ENCODE results near the gene NEBL.

NEBL gene

GRCh38 chr10:20846263-20846662, 50.8 kb downstream of the NEBL start (continued):
- TF ChIP-seq ZNF121 (tag by site-specific recombination; IDR thresholded peaks at IDR 0.05) = no peak
- no peak for TF ChIP-seq ZXDB (tag by site-specific recombination; IDR thresholded peaks at IDR 0.05)
- no peak for TF ChIP-seq ZNF660 (tag by site-specific recombination; IDR thresholded peaks at IDR 0.05)
- TF ChIP-seq ZFP41 (tag by site-specific recombination; IDR thresholded peaks at IDR 0.05; ENCODE audit: borderline replicate concordance) = no peak
- TF ChIP-seq ZNF23 (tag by site-specific recombination; IDR thresholded peaks at IDR 0.05; ENCODE audit: borderline replicate concordance) = no peak
- TF ChIP-seq ZNF701 (tag by site-specific recombination; IDR thresholded peaks at IDR 0.05) = no peak
- no peak for TF ChIP-seq ZBTB49 (tag by site-specific recombination; IDR thresholded peaks at IDR 0.05; ENCODE audit: low read depth)

- H3K9me3 ChIP-seq (ENCODE audit: control insufficient read depth, insufficient read depth, low read depth, low read length) = no peaks in the 10 kb centered on the region
- ChIA-PET POLR2A (no interaction called here), CTCF (no interaction called here)
- no peak overlapping the region for H3K4me3 ChIP-seq (ENCODE audit: low read depth, low read length)
- H3K36me3 ChIP-seq (ENCODE audit: control insufficient read depth in 2 of 2, insufficient read depth in 1 of 2, low read length in 2 of 2) = peaks cover 0 to 3% of the 10 kb centered on the region in 2 experiments; a peak in 1 of 3 replicates
- H3K27ac ChIP-seq (ENCODE audit: extremely low read depth, low read depth, low read length) = no peak overlapping the region
- peak; percentile 81 for TF ChIP-seq ZNF513 (tag by site-specific recombination; IDR thresholded peaks at IDR 0.05)
- TF ChIP-seq ZNF768 (tag by site-specific recombination; IDR thresholded peaks at IDR 0.05) = no peak
- no peaks in the 10 kb centered on the region for H3K4me1 ChIP-seq (ENCODE audit: control insufficient read depth, insufficient read depth, low read length)
These were observed 55.7 kb downstream of the NEBL start for GRCh38 chr10:20841419-20841818.

- ChIA-PET POLR2A (no interaction called here), CTCF (no interaction called here)
- TF ChIP-seq ZNF513 (tag by site-specific recombination; IDR thresholded peaks at IDR 0.05) = peak; percentile 60
- no peak for TF ChIP-seq GLI2 (tag by site-specific recombination; IDR thresholded peaks at IDR 0.05; ENCODE audit: borderline replicate concordance, low read depth)
- no peak overlapping the region for H3K4me3 ChIP-seq (ENCODE audit: low read depth, low read length)
- H3K4me1 ChIP-seq (ENCODE audit: control insufficient read depth, insufficient read depth, low read length) = no peaks in the 10 kb centered on the region
- no peaks in the 10 kb centered on the region for H3K9me3 ChIP-seq (ENCODE audit: control insufficient read depth, insufficient read depth, low read depth, low read length)
- no peak overlapping the region for H3K27ac ChIP-seq (ENCODE audit: extremely low read depth, low read depth, low read length)
- peaks cover 0 to 3% of the 10 kb centered on the region in 2 experiments; a peak in 1 of 3 replicates for H3K36me3 ChIP-seq (ENCODE audit: control insufficient read depth in 2 of 2, insufficient read depth in 1 of 2, low read length in 2 of 2)
These were observed 57.2 kb downstream of the NEBL start for GRCh38 chr10:20839910-20840309.

- Histone ChIP-seq H3K4me1 (ENCODE audit: control insufficient read depth, insufficient read depth, low read length) (no peaks in the 10 kb centered on the region), H3K27ac (ENCODE audit: extremely low read depth, low read depth, low read length) (no peak overlapping the region), H3K4me3 (ENCODE audit: low read depth, low read length) (no peak overlapping the region), H3K9me3 (ENCODE audit: control insufficient read depth, insufficient read depth, low read depth, low read length) (no peaks in the 10 kb centered on the region), H3K36me3 (ENCODE audit: control insufficient read depth in 2 of 2, insufficient read depth in 1 of 2, low read length in 2 of 2) (peaks cover 0 to 3% of the 10 kb centered on the region in 2 experiments; a peak in 1 of 3 replicates)
- ChIA-PET CTCF (no interaction called here), POLR2A (no interaction called here)
- TF ChIP-seq ZNF350 (tag by site-specific recombination; IDR thresholded peaks at IDR 0.05) (no peak), ZNF629 (tag by site-specific recombination; IDR thresholded peaks at IDR 0.05) (no peak), ZBTB48 (tag by site-specific recombination; IDR thresholded peaks at IDR 0.05) (no peak), ZNF266 (tag by site-specific recombination; IDR thresholded peaks at IDR 0.05; ENCODE audit: low read depth) (no peak)
These were observed 58.0 kb downstream of the NEBL start for GRCh38 chr10:20839141-20839540.

Data from HEK293 (cell line).